Muscle layer of colon (tissue), 2 donors: ENCODE results near the gene CMTM4.

Experiments used
- H3K27ac ChIP-seq: one replicate; pipeline ENCODE4 v1.7.0; 2013; ENCODE audit warnings: low read depth, mild to moderate bottlenecking, low read length, moderate library complexity
- H3K27me3 ChIP-seq, 2 donors: one replicate each; pipeline ENCODE4 v1.7.0; 2013; ENCODE audit warnings: low read length in 2 of 2, mild to moderate bottlenecking in 2 of 2; ENCODE audit not compliant: insufficient read depth in 2 of 2, control insufficient read depth in 1 of 2
- H3K36me3 ChIP-seq: one replicate; pipeline ENCODE4 v1.7.0; 2013; ENCODE audit warnings: mild to moderate bottlenecking, low read length; ENCODE audit not compliant: insufficient read depth
- H3K4me1 ChIP-seq: one replicate; pipeline ENCODE4 v1.7.0; 2013; ENCODE audit warnings: mild to moderate bottlenecking, low read length; ENCODE audit not compliant: insufficient read depth
- H3K4me3 ChIP-seq, 2 donors: one replicate each; pipeline ENCODE4 v1.7.0; 2013; ENCODE audit warnings: low read length in 2 of 2, low read depth in 1 of 2, mild to moderate bottlenecking in 1 of 2, moderate library complexity in 1 of 2
- H3K9ac ChIP-seq: one replicate; pipeline ENCODE4 v1.7.0; 2013; ENCODE audit warnings: low read length
- H3K9me3 ChIP-seq: one replicate; pipeline ENCODE4 v1.7.0; 2013; ENCODE audit warnings: mild to moderate bottlenecking, low read length
- donor health status: abdominal sarcoma.
- donor health status: Adenocarcinoma of cecum.

Gene CMTM4

DNA sequence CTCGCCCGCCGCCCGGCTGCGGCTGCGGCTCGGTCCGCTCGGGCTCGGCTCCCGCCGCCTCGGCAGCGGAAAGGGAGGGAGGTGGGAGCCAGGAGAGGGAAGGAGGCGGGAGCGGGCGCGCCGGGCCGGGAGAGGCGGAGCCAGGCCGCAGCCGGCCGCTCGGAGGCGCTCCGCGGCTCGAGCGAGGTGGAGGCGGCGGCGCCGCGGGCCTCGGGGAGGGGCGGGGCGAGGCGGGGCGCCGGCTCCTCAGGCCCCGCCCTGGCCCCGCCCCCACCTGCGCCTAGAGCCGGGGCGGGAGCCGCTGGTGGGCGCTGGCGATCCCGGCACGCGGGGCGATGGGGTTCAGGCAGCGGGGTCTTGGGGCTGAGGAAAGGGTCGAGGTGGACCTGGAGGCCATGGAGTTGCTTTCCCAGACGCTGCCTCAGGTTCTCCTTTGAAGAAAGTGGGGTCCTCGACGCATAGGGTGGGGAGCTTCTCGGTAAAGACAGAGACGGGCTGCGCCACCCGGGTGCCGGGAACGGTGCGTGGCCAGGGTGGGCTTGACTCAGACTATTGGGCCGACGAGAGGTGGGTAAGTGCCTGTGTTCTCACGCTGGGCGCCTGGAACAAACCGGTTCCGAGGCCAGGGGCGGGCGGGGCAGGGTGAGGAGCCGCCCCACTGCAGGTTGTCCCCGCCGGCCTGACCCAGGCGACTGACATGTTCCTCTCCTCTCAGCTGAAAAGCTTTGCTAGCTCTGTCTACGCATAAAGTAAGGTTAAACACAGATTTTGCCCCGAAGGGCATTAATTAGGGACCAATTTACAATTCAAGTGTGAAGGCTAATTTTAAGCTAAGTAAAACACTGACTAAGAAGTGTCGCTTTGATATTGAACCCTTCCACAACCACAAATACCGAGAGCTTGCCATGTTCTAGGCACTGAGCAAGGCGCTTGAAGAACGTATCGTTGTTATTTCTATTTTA is at the start of gene CMTM4:
Gene CMTM4, minus strand, starts transcription at position 75 of the 962 bp plus-strand sequence. CDS start 218 bp downstream, outside the sequence.
- H3K4me3 ChIP-seq = peak within 1 kb of the TSS; percentile 76 to 81
- H3K27me3 ChIP-seq = no peaks in the 10 kb centered on the region
- peaks cover 13% of the 10 kb centered on the region for H3K4me1 ChIP-seq
- H3K27ac ChIP-seq = peak within 1 kb of the TSS; percentile 41
- no peaks in the 10 kb centered on the region for H3K36me3 ChIP-seq
- H3K9me3 ChIP-seq = no peaks in the 10 kb centered on the region
- H3K9ac ChIP-seq = peak within 1 kb of the TSS; percentile 44

DNA sequence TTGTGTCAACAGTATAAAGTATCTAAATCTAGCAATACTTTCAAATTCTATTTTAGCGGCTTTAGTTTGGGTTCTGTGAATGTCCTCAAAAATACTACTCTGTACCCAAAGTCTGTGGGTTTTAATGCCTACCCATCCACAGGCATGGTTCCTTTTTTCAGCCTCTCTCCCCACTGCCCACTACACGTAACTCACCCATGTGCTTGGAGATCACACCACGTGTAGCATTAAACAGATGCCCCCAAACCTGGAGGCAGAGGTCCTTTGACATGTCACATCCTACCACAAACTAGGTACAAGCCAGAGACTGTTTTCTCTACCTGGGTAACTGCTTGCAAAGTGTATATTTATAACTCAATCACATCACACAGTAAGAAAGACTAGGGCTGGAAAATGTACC is 49.5 kb upstream of the CMTM4 start:
- H3K9ac ChIP-seq = no peak overlapping the region
- peaks cover 45% of the 10 kb centered on the region for H3K4me1 ChIP-seq
- no peak overlapping the region for H3K4me3 ChIP-seq
- H3K27me3 ChIP-seq = no peaks in the 10 kb centered on the region
- H3K9me3 ChIP-seq = no peaks in the 10 kb centered on the region
- peak overlapping the region; percentile 13 for H3K27ac ChIP-seq
- peaks cover 56% of the 10 kb centered on the region for H3K36me3 ChIP-seq

DNA sequence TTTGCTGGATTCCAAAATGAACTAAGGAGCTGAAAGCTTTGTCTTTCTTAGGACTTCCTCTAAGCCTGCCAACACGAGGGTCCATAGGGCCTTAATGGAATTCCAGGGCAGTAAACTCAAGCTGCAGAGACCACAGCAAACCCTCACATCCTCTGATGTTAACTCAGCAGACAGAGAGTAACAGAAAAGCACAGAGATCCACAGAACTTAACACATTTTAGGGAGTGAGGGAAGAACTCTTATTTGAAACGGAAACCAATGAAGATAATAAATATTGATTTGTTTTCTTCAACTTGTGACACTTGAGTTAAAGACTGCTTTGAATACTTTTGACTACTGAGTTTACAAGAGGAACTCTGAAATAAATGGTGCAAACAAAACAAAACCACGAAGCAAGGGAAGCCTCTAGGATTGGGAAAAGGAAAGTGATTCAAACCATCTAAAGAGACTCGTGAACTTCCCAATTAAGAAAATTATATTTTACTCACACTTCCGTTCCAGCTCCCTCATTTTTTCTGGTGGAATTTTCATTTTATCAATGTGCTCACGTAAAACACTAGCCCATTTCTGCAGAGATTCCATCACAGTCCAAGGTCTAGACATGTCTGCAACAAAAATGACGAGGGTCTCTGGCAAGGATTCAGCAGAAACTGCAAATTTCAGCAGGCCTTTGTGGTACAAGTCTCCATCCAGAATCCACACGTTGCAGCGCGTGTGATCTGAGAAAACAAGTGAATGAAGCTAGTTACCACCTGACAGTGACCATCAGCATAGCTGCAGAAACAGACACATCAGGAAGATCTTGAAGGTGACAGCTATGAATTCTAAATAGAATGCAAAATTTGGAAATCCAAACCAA is 45.6 kb upstream of the CMTM4 start:
- peak overlapping the region; percentile 40 for H3K9ac ChIP-seq
- peaks cover 40% of the 10 kb centered on the region for H3K4me1 ChIP-seq

DNA sequence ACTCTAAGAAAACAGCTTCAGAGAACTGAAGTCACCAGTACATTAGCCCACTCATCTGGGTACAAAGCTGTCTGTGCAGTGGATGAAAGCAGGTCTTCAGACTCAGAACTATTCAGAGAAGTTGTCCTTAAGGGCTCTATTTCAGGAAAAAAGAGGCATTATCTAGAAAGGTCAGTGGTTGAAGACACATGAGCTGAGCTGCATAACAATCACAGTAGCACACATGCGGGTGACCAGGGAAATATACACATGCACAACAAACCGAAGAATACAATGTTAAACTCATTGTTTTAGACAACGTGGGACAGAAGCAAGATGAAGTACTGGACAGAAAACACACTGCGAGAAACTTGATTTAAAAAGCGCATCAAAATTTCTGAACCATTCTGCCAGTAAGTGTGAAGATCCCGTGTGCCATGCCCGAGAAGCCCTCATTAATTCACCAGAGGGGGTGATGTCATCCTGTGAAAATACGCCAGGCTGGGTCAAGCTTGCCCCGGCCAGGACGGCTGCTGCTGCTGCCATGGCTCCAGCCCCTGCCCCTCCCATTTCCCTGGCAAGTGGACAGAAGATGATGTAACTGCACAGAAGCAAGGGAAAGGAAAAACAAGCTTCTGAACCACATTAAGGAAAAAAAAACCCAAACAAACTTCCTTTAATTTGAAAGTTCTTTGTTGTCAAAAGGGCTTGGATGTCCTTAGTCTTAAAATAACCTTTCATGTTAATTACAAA is 44.8 kb upstream of the CMTM4 start:
- no peaks in the 10 kb centered on the region for H3K9me3 ChIP-seq
- H3K27me3 ChIP-seq = no peaks in the 10 kb centered on the region
- peak overlapping the region; percentile 73 for H3K27ac ChIP-seq
- H3K4me3 ChIP-seq = peak overlapping the region in 1 of 2 donors; percentile 17
- H3K4me1 ChIP-seq = peaks cover 35% of the 10 kb centered on the region
- H3K9ac ChIP-seq = peak overlapping the region; percentile 40
- peaks cover 33% of the 10 kb centered on the region for H3K36me3 ChIP-seq

More for the DNA sequence above, 45.6 kb upstream of the CMTM4 start:
- no peak overlapping the region for H3K4me3 ChIP-seq
- H3K36me3 ChIP-seq = peaks cover 41% of the 10 kb centered on the region
- H3K27ac ChIP-seq = peak overlapping the region; percentile 73
- no peaks in the 10 kb centered on the region for H3K9me3 ChIP-seq
- H3K27me3 ChIP-seq = no peaks in the 10 kb centered on the region

GRCh38 chr16:66740533-66740932 is 44.0 kb upstream of the CMTM4 start:
- Histone ChIP-seq H3K36me3 (peaks cover 35% of the 10 kb centered on the region), H3K4me1 (peaks cover 35% of the 10 kb centered on the region), H3K27ac (peak overlapping the region; percentile 53), H3K9ac (peak overlapping the region; percentile 40), H3K27me3 (no peaks in the 10 kb centered on the region), H3K4me3 (peak overlapping the region in 1 of 2 donors; percentile 17), H3K9me3 (no peaks in the 10 kb centered on the region)

GRCh38 chr16:66740010-66740409 is 43.5 kb upstream of the CMTM4 start:
- Histone ChIP-seq H3K9ac (no peak overlapping the region), H3K27me3 (no peaks in the 10 kb centered on the region), H3K4me3 (peak overlapping the region in 1 of 2 donors; percentile 17), H3K36me3 (peaks cover 37% of the 10 kb centered on the region), H3K27ac (peak overlapping the region; percentile 53), H3K9me3 (no peaks in the 10 kb centered on the region), H3K4me1 (peaks cover 35% of the 10 kb centered on the region)

DNA sequence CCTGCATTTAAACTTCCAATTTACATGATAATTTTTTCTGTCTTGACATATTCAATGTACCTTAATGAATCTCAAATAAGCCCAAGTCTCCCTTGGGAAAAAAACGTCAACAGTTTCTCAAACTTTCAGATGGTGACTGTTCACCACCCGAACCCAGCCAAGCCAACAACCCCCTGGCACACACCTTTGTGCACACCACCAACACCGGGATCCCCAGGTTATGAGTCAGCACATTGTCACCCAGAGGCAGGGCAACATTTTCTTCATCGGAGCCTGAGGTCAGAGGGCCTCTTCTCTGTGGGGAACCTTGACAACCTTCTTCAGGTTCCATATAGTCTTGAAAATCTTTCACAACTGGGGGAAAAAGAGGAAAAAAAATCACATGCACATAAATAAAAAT is 39.3 kb upstream of the CMTM4 start:
- peaks cover 59% of the 10 kb centered on the region for H3K36me3 ChIP-seq
- H3K27ac ChIP-seq = no peak overlapping the region
- H3K4me1 ChIP-seq = peaks cover 15% of the 10 kb centered on the region
- H3K4me3 ChIP-seq = no peak overlapping the region
- H3K9me3 ChIP-seq = no peaks in the 10 kb centered on the region
- H3K9ac ChIP-seq = no peak overlapping the region
- no peaks in the 10 kb centered on the region for H3K27me3 ChIP-seq

GRCh38 chr16:66731101-66731500 is 34.6 kb upstream of the CMTM4 start:
- no peaks in the 10 kb centered on the region for H3K27me3 ChIP-seq
- no peak overlapping the region for H3K27ac ChIP-seq
- peaks cover 9% of the 10 kb centered on the region for H3K4me1 ChIP-seq
- H3K9me3 ChIP-seq = no peaks in the 10 kb centered on the region
- no peak overlapping the region for H3K9ac ChIP-seq
- peaks cover 85% of the 10 kb centered on the region for H3K36me3 ChIP-seq
- H3K4me3 ChIP-seq = no peak overlapping the region

DNA sequence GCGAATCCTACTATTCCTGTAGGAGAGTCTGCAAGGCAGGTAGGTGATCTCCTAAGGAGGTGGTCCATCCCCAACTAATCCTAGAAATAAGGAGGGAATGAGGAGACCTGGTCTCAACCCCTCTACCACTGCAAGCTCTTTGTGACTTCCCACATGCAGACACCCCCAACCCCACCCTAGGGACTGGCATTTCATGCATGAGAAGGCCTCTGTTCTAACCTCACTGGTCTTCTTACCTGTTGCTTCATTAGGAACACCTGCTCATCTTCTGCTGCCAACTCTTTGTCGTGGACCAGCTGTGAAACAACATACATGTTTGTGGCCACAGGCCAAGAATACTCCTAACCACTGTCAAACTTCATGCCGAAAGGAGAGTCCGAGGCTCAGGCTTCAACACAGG is 32.3 kb upstream of the CMTM4 start:
- Histone ChIP-seq H3K9ac (no peak overlapping the region), H3K27ac (no peak overlapping the region), H3K9me3 (no peaks in the 10 kb centered on the region), H3K27me3 (no peaks in the 10 kb centered on the region), H3K4me3 (no peak overlapping the region), H3K36me3 (peaks cover 91% of the 10 kb centered on the region), H3K4me1 (peaks cover 9% of the 10 kb centered on the region)

GRCh38 chr16:66728117-66728787 is 31.7 kb upstream of the CMTM4 start:
- Histone ChIP-seq H3K36me3 (peaks cover 91% of the 10 kb centered on the region), H3K9ac (no peak overlapping the region), H3K27ac (no peak overlapping the region)

More at GRCh38 chr16:66728117-66728787, 31.7 kb upstream of the CMTM4 start:
- Histone ChIP-seq H3K4me1 (peaks cover 9% of the 10 kb centered on the region), H3K9me3 (no peaks in the 10 kb centered on the region), H3K4me3 (no peak overlapping the region), H3K27me3 (no peaks in the 10 kb centered on the region)
